Measurements from ENCODE around the gene LIM2. TPM values are rescaled to one million over a fixed set of nuclear protein-coding genes. Genes with fewer than 3 reads are reported as not detected.

LIM2 gene
- total RNA-seq, 3 donors from 2014 or later (not counting 1 experiment from before 2014, with no cell fraction given) = 5.9 to 10.3 (median 8.5) TPM

- peaks cover 8 to 26% of the 10 kb centered on the region in 2 donors for H3K4me1 Mint-ChIP-seq
- 90% methylated on average over 18 of the region's 19 CpGs for WGBS (ENCODE audit: insufficient coverage)
- no peaks in the 10 kb centered on the region for H3K36me3 Mint-ChIP-seq
These were observed 49.8 kb downstream of the LIM2 start for GRCh38 chr19:51337861-51338562.

GRCh38 chr19:51337141-51337860, 50.5 kb downstream of the LIM2 start:
- 97% methylated on average over 13 of the region's 13 CpGs for WGBS (ENCODE audit: insufficient coverage)

More at GRCh38 chr19:51337861-51338562, 49.8 kb downstream of the LIM2 start:
- Mint-ChIP-seq H3K27ac (peak overlapping the region in 1 of 2 donors; percentile 87), H3K27me3 (ENCODE audit: low read depth in 2 of 2) (peaks cover 0 to 17% of the 10 kb centered on the region in 2 donors), H3K4me3 (no peak overlapping the region), H3K9me3 (no peaks in the 10 kb centered on the region)
- no peak for DNase-seq
- TF ChIP-seq CTCF (IDR thresholded peaks at IDR 0.05) = no peak
- Histone ChIP-seq H3K9me3 (ENCODE audit: control insufficient read depth, insufficient read depth, low read length) (no peaks in the 10 kb centered on the region), H3K4me1 (ENCODE audit: control insufficient read depth, insufficient read depth, low read length) (peaks cover 23% of the 10 kb centered on the region), H3K27ac (ENCODE audit: low read length) (no peak overlapping the region), H3K4me3 (ENCODE audit: low read length) (no peak overlapping the region), H3K36me3 (ENCODE audit: control insufficient read depth, insufficient read depth, low read length) (no peaks in the 10 kb centered on the region), H3K27me3 (ENCODE audit: control insufficient read depth, insufficient read depth, low read length) (no peaks in the 10 kb centered on the region)
- intact Hi-C loops (cut with micrococcal nuclease) = loop anchor here (1.0 to 2.0 kb wide), 5 partner anchors 29 to 319 kb away; partner anchors contain the start of gene ETFB
- no peak for ATAC-seq

GRCh38 chr19:51333836-51334460, 53.8 kb downstream of the LIM2 start:
- no peak for ATAC-seq
- WGBS (ENCODE audit: insufficient coverage) = 91% methylated on average over 13 of the region's 13 CpGs
- Mint-ChIP-seq H3K4me1 (peaks cover under 1 to 12% of the 10 kb centered on the region in 2 donors), H3K36me3 (no peaks in the 10 kb centered on the region), H3K27ac (no peak overlapping the region), H3K4me3 (no peak overlapping the region), H3K9me3 (no peaks in the 10 kb centered on the region), H3K27me3 (ENCODE audit: low read depth in 2 of 2) (peaks cover 15 to 18% of the 10 kb centered on the region in 2 donors)
- no peaks in the 10 kb centered on the region for H3K36me3 ChIP-seq (ENCODE audit: control insufficient read depth, insufficient read depth, low read length)
- H3K27me3 ChIP-seq (ENCODE audit: control insufficient read depth, insufficient read depth, low read length) = no peaks in the 10 kb centered on the region
- no peak overlapping the region for H3K4me3 ChIP-seq (ENCODE audit: low read length)
- no peak overlapping the region for H3K27ac ChIP-seq (ENCODE audit: low read length)
- no peaks in the 10 kb centered on the region for H3K9me3 ChIP-seq (ENCODE audit: control insufficient read depth, insufficient read depth, low read length)
- intact Hi-C loops (cut with micrococcal nuclease) = no loop called here
- no peak for DNase-seq
- no peak for TF ChIP-seq CTCF (IDR thresholded peaks at IDR 0.05)
- H3K4me1 ChIP-seq (ENCODE audit: control insufficient read depth, insufficient read depth, low read length) = peaks cover 7% of the 10 kb centered on the region

More at GRCh38 chr19:51337141-51337860, 50.5 kb downstream of the LIM2 start:
- no peaks in the 10 kb centered on the region for H3K27me3 ChIP-seq (ENCODE audit: control insufficient read depth, insufficient read depth, low read length)
- no peaks in the 10 kb centered on the region for H3K9me3 Mint-ChIP-seq
- no peak overlapping the region for H3K27ac ChIP-seq (ENCODE audit: low read length)
- no peak for DNase-seq
- no peaks in the 10 kb centered on the region for H3K9me3 ChIP-seq (ENCODE audit: control insufficient read depth, insufficient read depth, low read length)
- no peak overlapping the region for H3K4me3 Mint-ChIP-seq
- no peak for ATAC-seq
- peaks cover 23% of the 10 kb centered on the region for H3K4me1 ChIP-seq (ENCODE audit: control insufficient read depth, insufficient read depth, low read length)
- no peak for TF ChIP-seq CTCF (IDR thresholded peaks at IDR 0.05)
- peaks cover 8 to 20% of the 10 kb centered on the region in 2 donors for H3K4me1 Mint-ChIP-seq
- no peak overlapping the region for H3K27ac Mint-ChIP-seq
- H3K36me3 ChIP-seq (ENCODE audit: control insufficient read depth, insufficient read depth, low read length) = no peaks in the 10 kb centered on the region
- intact Hi-C loops (cut with micrococcal nuclease) = no loop called here
- H3K4me3 ChIP-seq (ENCODE audit: low read length) = no peak overlapping the region
- no peaks in the 10 kb centered on the region for H3K36me3 Mint-ChIP-seq
- peaks cover under 1 to 17% of the 10 kb centered on the region in 2 donors for H3K27me3 Mint-ChIP-seq (ENCODE audit: low read depth in 2 of 2)

All from natural killer cell (primary cell).